Activated CD8-positive, alpha-beta T cell treated with anti-CD3 and anti-CD28 coated beads, Interleukin-2, amount 10 ng/mL, durations not matched to agents 7 days and 5 days (primary cell): ENCODE measurements around the gene STUB1. TPM values are rescaled to one million over a fixed set of nuclear protein-coding genes. Genes with fewer than 3 reads are reported as not detected.
A peak's percentile ranks its signal among the peaks of the same experiment; 100 is the strongest.

Experiments used
- ATAC-seq: fragments of 150-1000 bp; cut with Tn5 transposase; one replicate; pipeline ENCODE4 v1.10.0; 2021; ENCODE audit warnings: moderate library complexity
- CTCF ChIA-PET: fragments of 350-600 bp; sonication (Branson Sonifier 250); formaldehyde crosslinking; loops from one replicate; lab custom pipeline; 2021; ENCODE audit warnings: antibody characterized with exemption; lab: Charles Lee
- POLR2A ChIA-PET: fragments of 350-600 bp; sonication (Branson Sonifier 250); formaldehyde crosslinking; loops from one replicate; lab custom pipeline; 2021; ENCODE audit warnings: antibody characterized with exemption; lab: Charles Lee
- DNase-seq: peaks from one replicate; pipeline ENCODE4 v3.0.0-alpha.2; 2020
- H3K27ac Mint-ChIP-seq: one replicate; pipeline ENCODE4 v1.8.0; 2021; ENCODE audit warnings: mild to moderate bottlenecking, mixed read lengths
- H3K27me3 Mint-ChIP-seq: one replicate; pipeline ENCODE4 v1.8.0; 2021; ENCODE audit warnings: low read depth, mixed read lengths
- H3K36me3 Mint-ChIP-seq: one replicate; pipeline ENCODE4 v1.8.0; 2021; ENCODE audit warnings: low read depth, mixed read lengths
- H3K4me1 Mint-ChIP-seq: one replicate; pipeline ENCODE4 v1.8.0; 2021; ENCODE audit warnings: low read depth, mixed read lengths
- H3K4me3 Mint-ChIP-seq: one replicate; pipeline ENCODE4 v1.8.0; 2021; ENCODE audit warnings: mild to moderate bottlenecking, mixed read lengths
- H3K9me3 Mint-ChIP-seq: one replicate; pipeline ENCODE4 v1.8.0; 2022; ENCODE audit warnings: mixed read lengths; ENCODE audit not compliant: insufficient read depth
- total RNA-seq, 2 experiments: library from RNA; stranded (reverse); gene quantifications; one replicate each; pipeline ENCODE4 v1.2.3, GENCODE V29; 2021

The STUB1 gene
- total RNA-seq, 2 experiments from 2014 or later = 80.4 to 86.4 TPM

DNA sequence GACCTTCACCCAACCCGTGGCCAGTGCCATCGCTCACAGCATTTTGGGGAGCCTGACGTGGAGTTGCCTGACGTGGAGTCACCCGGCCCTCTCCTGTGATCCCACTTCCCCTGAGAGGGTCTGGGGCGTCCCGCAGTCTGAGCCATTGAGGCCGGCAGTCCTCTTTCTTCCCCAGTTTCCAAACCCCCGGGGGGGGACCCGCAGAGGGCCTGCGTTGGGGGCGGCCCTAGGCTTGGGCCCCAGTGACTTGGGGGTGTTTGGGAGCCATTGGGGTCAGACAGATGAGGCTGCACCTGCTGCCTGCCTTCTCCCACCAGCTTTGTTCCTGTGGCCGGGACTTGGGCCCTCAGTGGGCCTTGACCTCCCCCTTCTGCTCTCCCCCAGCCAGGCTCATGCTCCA is 10.5 kb upstream of the STUB1 start:
- peak overlapping the region; percentile 79 for H3K4me3 Mint-ChIP-seq
- ChIA-PET CTCF (interaction anchor here (1.4 to 2.5 kb wide), 2 partner anchors 10 to 43 kb away, joined by 3 to 10 read pairs; partner anchors contain the start of gene STUB1), POLR2A (interaction anchor here (2.4 kb wide), 1 partner anchor 12 kb away, joined by 9 read pairs; no protein-coding TSS in a partner anchor)
- peaks cover 14% of the 10 kb centered on the region for H3K36me3 Mint-ChIP-seq
- no peaks in the 10 kb centered on the region for H3K27me3 Mint-ChIP-seq
- no peak for DNase-seq
- H3K9me3 Mint-ChIP-seq = no peaks in the 10 kb centered on the region
- peaks cover 12% of the 10 kb centered on the region for H3K4me1 Mint-ChIP-seq
- peak overlapping the region; percentile 75 for H3K27ac Mint-ChIP-seq
- ATAC-seq = no peak

DNA sequence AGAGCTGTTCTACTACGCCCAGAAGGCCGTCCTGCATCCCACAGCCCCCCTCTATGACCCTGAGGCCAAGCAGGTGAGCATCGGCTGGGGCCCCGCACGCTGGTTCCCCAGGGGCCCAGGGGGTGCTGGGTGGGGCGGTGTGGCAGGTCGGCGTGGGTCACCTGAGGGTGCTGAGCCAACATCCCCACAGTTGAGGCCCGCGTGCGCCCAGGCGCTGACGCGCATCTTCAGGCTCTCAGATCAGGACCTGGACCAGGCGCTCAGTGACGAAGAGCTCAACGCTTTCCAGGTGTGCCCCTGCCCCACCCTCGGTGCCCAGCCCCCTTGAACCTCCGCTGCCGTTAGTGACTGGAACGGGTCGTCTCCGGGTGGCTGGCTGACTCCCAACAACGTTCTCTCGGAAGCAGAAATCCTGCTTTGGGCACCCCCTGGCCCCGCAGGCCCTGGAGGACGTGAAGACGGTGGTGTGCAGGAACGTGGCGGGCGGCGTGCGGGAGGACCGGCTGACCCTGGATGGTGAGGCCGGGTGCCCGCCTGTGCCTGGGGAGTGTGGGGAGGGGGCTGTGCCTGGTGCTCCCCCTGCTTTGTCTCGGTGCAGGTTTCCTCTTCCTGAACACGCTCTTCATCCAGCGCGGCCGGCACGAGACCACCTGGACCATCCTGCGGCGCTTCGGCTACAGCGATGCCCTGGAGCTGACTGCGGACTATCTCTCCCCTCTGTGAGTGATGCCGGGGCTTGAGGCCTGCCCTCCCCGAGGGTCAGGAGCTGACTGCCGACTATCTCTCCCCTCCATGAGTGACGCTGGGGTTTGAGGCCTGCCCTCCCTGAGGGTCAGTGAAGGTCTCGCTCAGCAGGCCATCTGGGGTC is 9.5 kb upstream of the STUB1 start:
- Mint-ChIP-seq H3K36me3 (peaks cover 14% of the 10 kb centered on the region), H3K4me3 (no peak overlapping the region), H3K27ac (no peak overlapping the region), H3K27me3 (peaks cover 6% of the 10 kb centered on the region), H3K4me1 (peaks cover 18% of the 10 kb centered on the region), H3K9me3 (no peaks in the 10 kb centered on the region)
- ChIA-PET POLR2A (interaction anchor here (1.4 kb wide), 1 partner anchor 10 kb away, joined by 5 read pairs; the partner anchor contains the start of gene STUB1), CTCF (no interaction called here)
- DNase-seq (no peak), ATAC-seq (no peak)

DNA sequence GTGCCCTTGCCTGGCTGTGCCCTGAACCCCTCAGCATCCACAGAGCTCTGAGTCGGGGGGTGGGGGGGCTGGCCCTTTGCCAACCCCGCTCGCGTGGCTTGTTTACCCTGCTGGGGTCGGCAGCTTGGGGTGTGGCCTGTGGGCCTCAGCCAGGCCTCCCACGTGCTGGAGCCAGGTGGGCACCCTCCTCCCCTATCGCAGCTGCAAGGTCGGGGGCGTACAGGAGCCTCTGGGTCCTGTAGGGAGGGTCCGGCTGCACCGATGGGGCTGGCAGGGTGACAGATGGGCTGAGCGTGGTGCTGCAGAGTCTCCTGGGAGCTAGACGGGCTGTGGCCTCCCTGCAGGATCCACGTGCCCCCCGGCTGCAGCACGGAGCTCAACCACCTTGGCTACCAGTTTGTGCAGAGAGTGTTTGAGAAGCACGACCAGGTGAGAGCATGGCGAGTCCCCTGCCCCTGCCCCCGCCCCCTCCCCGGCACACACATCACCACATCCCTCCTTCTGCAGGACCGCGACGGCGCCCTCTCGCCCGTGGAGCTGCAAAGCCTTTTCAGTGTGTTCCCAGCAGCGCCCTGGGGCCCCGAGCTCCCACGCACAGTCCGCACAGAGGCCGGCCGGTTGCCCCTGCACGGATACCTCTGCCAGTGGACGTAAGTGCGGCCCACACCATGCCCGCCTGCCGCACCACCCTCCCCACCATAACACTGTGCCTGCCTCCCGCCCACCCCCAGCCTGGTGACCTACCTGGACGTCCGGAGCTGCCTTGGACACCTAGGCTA is 8.7 kb upstream of the STUB1 start:
- ChIA-PET CTCF (no interaction called here), POLR2A (interaction anchor here (0.8 to 1.4 kb wide), 2 partner anchors 9 to 19 kb away, joined by 3 to 5 read pairs; partner anchors contain the start of genes STUB1 and WDR24)
- H3K4me1 Mint-ChIP-seq = peaks cover 18% of the 10 kb centered on the region
- H3K27ac Mint-ChIP-seq = no peak overlapping the region
- peaks cover 6% of the 10 kb centered on the region for H3K27me3 Mint-ChIP-seq
- H3K4me3 Mint-ChIP-seq = no peak overlapping the region
- H3K36me3 Mint-ChIP-seq = peaks cover 14% of the 10 kb centered on the region
- DNase-seq = no peak
- no peaks in the 10 kb centered on the region for H3K9me3 Mint-ChIP-seq
- ATAC-seq = no peak

DNA sequence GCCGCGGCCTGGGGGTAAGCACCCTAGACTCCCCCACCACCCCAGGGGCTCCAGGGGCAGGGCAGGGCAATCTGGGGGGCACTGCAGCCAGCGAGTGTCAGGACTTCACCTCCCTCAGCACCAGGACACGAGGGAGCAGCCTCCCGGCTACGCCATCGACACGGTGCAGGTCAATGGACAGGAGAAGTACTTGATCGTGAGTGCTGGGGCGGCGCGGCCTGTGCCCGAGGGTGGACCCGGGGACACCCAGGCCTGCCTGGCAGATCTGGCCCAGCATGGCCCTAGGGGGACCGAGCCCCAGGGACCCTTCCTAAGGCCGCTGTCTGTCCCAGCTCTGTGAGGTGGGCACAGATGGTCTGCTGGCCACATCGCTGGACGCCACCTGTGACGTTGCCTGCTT is 7.8 kb upstream of the STUB1 start:
- ATAC-seq = no peak
- POLR2A ChIA-PET = no interaction called here
- peaks cover 18% of the 10 kb centered on the region for H3K4me1 Mint-ChIP-seq
- no peak for DNase-seq
- peaks cover 14% of the 10 kb centered on the region for H3K36me3 Mint-ChIP-seq
- no peaks in the 10 kb centered on the region for H3K9me3 Mint-ChIP-seq
- CTCF ChIA-PET = no interaction called here
- H3K27me3 Mint-ChIP-seq = peaks cover 6% of the 10 kb centered on the region
- H3K27ac Mint-ChIP-seq = no peak overlapping the region
- H3K4me3 Mint-ChIP-seq = no peak overlapping the region

DNA sequence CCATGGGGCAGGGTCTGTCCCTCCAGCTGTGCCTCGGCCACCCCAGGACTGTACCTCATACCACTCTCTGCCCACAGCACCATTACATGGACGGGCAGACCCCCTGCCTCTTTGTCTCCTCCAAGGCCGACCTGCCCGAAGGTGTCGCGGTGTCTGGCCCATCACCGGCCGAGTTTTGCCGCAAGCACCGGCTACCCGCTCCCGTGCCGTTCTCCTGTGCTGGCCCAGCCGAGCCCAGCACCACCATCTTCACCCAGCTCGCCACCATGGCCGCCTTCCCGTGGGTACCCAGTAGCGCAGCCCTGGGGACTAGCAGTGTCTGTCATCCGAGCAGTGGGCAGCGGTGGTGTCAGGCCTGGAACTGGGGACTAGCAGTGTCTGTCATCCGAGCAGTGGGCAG is 7.4 kb upstream of the STUB1 start:
- CTCF ChIA-PET = no interaction called here
- H3K27ac Mint-ChIP-seq = no peak overlapping the region
- peaks cover 14% of the 10 kb centered on the region for H3K36me3 Mint-ChIP-seq
- POLR2A ChIA-PET = no interaction called here
- no peak overlapping the region for H3K4me3 Mint-ChIP-seq
- H3K27me3 Mint-ChIP-seq = peaks cover 6% of the 10 kb centered on the region
- no peak for ATAC-seq
- H3K9me3 Mint-ChIP-seq = no peaks in the 10 kb centered on the region
- H3K4me1 Mint-ChIP-seq = peaks cover 14% of the 10 kb centered on the region
- DNase-seq = no peak

DNA sequence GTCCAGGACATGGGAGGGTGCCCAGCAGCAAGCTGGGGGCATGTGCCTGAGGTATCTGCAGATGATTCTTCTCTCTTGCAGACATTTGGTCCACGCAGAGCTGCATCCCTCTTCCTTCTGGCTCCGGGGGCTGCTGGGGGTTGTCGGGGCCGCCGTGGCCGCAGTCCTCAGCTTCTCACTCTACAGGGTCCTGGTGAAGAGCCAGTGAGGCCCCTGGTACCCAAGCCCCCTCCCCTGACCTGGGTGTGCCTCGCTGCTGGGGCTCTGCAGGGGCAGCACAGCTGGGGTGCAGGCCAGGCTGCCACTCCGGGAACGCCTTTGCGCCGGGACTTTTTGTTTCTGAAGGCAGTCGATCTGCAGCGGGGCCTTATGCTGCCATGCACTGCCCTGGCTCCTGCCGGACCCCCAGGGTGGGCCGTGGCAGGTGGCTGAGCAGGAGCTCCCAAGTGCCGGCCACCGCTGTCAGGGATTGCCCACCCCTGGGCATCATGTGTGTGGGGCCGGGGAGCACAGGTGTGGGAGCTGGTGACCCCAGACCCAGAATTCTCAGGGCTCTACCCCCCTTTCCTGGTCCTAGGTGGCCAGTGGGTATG is 6.7 kb upstream of the STUB1 start:
- peaks cover 14% of the 10 kb centered on the region for H3K4me1 Mint-ChIP-seq
- no peak overlapping the region for H3K27ac Mint-ChIP-seq
- peaks cover 6% of the 10 kb centered on the region for H3K27me3 Mint-ChIP-seq
- DNase-seq (no peak), ATAC-seq (no peak)
- CTCF ChIA-PET = no interaction called here
- H3K36me3 Mint-ChIP-seq = peaks cover 14% of the 10 kb centered on the region
- no peaks in the 10 kb centered on the region for H3K9me3 Mint-ChIP-seq
- POLR2A ChIA-PET = no interaction called here
- no peak overlapping the region for H3K4me3 Mint-ChIP-seq

DNA sequence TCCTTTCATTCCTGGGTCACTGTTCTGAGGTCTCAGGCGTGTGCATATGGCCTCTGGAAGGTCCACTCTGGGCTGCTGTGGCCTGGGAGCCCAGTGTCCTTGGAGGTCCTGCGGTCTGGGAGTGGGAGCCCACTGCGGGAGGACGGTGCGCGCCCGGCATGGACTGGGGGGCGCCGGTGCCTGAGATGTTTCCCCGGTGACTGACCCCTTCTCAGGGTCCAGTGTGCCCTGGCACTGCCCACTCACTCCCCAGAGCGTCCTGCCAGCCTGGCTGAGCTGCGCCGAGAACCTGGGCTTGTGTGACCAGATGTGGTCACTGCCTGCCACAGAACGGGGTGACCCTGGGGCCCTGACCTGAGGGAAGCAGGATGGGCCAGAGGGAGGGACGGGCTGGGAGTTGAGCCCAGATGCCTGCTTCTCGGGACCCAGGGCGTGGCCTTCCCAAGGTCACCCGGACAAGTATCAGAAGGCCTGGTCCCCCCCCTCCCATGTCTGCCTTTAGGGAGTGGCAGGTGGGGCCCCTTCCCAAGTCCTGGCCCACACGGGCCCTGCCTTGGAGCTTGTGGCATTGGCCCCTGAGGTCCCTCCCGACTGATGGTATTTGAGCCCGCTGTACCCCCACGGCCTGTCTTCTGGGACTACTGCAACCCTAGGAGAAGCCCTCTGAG is 5.9 kb upstream of the STUB1 start:
- no peak overlapping the region for H3K4me3 Mint-ChIP-seq
- no peak for DNase-seq
- POLR2A ChIA-PET = no interaction called here
- H3K36me3 Mint-ChIP-seq = peaks cover 14% of the 10 kb centered on the region
- no peak for ATAC-seq
- peaks cover 6% of the 10 kb centered on the region for H3K27me3 Mint-ChIP-seq
- H3K9me3 Mint-ChIP-seq = no peaks in the 10 kb centered on the region
- no peak overlapping the region for H3K27ac Mint-ChIP-seq
- CTCF ChIA-PET = no interaction called here
- peaks cover 16% of the 10 kb centered on the region for H3K4me1 Mint-ChIP-seq

DNA sequence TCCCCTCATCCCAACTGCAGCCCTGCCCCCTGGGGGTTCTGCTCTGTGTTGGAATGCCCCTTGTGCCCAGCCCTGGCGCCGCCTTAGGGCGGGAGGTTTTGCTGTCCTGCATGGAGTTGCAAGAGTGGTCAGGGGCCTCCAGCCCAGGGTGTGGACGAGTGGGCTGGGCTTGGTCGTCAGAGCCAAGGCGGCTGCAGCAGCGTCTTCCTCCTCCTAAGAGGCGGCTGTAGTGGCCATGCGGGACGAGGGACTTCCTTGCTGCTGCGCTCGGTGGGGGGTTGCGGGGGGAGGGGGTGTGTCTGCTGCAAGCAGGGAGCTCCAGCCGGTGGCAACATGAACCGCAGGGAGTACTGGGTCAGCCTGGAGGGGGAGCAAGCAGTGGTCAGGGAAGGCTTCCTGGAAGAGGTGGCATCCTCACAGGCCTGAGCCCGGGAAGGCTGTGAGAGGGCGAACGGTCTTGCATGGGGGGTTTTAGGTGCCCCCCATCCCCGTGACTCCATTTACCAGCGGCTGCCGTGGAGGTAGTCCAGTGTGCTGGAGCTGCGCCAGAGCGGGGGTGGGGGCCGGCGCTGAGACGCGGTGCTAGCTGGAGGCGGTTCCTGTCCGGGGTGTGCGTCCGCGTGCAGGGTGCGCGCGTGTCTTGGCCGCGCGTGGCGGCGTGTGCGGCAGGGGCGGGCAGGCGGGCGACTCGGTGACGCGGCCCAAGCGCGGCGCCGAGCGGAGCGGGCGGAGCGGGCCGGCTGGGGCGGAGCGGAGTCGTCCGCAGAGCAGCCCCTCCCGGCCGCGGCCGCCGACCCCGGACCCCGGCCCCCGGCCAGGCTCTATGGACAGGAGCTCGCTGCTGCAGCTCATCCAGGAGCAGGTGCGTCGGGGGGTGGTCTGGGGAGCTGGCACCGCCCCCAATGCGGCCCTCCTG is 5.0 kb upstream of the STUB1 start, which contains the start of gene RHBDL1:
TSS of gene RHBDL1 (plus strand) at position 704 of the 916 bp plus-strand sequence. CDS start at position 824, 120 bp downstream.
- Mint-ChIP-seq H3K9me3 (no peaks in the 10 kb centered on the region), H3K4me3 (no peak within 1 kb of the TSS), H3K4me1 (peaks cover 13% of the 10 kb centered on the region), H3K36me3 (peaks cover 10% of the 10 kb centered on the region), H3K27ac (no peak within 1 kb of the TSS), H3K27me3 (peaks cover 6% of the 10 kb centered on the region)
- ChIA-PET POLR2A (interaction anchor here (1.1 to 1.4 kb wide), 2 partner anchors 8 to 15 kb away, joined by 4 to 7 read pairs; partner anchors contain the start of gene WDR24), CTCF (no interaction called here)
- ATAC-seq (no peak), DNase-seq (no peak)

DNA sequence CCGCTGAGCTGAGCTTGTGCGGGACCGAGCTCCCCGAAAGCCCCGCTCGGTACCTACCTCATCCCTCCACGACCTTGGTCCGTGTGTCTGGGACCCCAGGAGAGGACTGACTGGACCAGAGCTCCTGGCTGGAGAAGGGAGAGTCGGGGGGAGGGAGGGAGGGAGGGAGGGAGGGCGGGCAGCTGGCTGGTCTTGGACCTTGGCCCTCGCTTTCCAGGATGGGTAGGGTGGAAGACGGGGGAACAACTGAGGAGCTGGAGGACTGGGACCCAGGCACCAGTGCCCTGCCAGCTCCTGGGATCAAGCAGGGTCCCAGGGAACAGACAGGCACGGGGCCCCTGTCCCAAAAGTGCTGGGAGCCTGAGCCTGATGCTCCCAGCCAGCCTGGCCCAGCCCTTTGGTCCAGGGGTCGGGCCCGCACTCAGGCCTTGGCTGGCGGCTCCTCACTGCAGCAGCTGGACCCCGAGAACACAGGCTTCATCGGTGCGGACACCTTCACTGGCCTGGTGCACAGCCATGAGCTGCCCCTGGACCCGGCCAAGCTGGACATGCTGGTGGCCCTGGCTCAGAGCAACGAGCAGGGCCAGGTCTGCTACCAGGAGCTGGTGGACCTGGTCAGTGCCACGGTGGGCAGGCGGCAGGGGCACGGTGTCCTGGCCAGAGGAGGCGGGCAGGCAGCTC is 4.2 kb upstream of the STUB1 start:
- no peaks in the 10 kb centered on the region for H3K9me3 Mint-ChIP-seq
- ChIA-PET POLR2A (interaction anchor here (1.1 to 1.4 kb wide), 2 partner anchors 9 to 14 kb away, joined by 4 to 7 read pairs; partner anchors contain the start of gene WDR24), CTCF (no interaction called here)
- ATAC-seq = no peak
- H3K36me3 Mint-ChIP-seq = peaks cover 9% of the 10 kb centered on the region
- H3K27me3 Mint-ChIP-seq = peaks cover 6% of the 10 kb centered on the region
- no peak for DNase-seq
- no peak overlapping the region for H3K27ac Mint-ChIP-seq
- no peak overlapping the region for H3K4me3 Mint-ChIP-seq
- peaks cover 15% of the 10 kb centered on the region for H3K4me1 Mint-ChIP-seq

DNA sequence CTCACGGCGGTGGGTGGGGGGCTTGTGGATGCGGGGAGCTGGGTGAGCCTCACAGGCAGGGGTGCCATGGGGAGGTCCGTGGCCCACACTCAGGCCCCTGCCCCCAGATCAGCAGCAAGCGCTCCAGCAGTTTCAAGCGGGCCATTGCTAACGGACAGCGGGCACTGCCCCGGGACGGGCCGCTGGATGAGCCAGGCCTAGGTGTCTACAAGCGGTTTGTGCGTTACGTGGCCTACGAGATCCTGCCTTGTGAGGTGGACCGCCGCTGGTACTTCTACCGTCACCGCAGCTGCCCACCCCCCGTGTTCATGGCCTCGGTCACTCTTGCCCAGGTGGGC is 3.7 kb upstream of the STUB1 start:
- DNase-seq (no peak), ATAC-seq (no peak)
- Mint-ChIP-seq H3K36me3 (peaks cover 11% of the 10 kb centered on the region), H3K9me3 (no peaks in the 10 kb centered on the region), H3K27me3 (peaks cover 6% of the 10 kb centered on the region), H3K4me3 (no peak overlapping the region), H3K4me1 (peaks cover 20% of the 10 kb centered on the region), H3K27ac (no peak overlapping the region)
- ChIA-PET POLR2A (interaction anchor here (1.4 kb wide), 1 partner anchor 13 kb away, joined by 7 read pairs; the partner anchor contains the start of gene WDR24), CTCF (no interaction called here)
